NCI-H2081 (cell line): ENCODE measurements around the gene GPR108.
"Not testable (repeated sequence)": the region's sequence is repeated elsewhere in the genome, so short reads cannot be mapped to it uniquely, and the experiment has no call there.

Experiments used
- DNase-seq, 2 experiments: peaks; one replicate each; lab custom pipeline; 2025; lab: John Stamatoyannopoulos, UW

The GPR108 gene

GRCh38 chr19:6761053-6761676 is 23.8 kb upstream of the GPR108 start:
- DNase-seq = no peak

- no peak for DNase-seq
Observed at GRCh38 chr19:6760606-6761005, 23.2 kb upstream of the GPR108 start.

- DNase-seq = no peak
Observed at GRCh38 chr19:6754653-6755463, 17.5 kb upstream of the GPR108 start.

- no peak for DNase-seq
Observed at GRCh38 chr19:6754136-6754535, 16.8 kb upstream of the GPR108 start.

GRCh38 chr19:6753178-6754031 is 16.0 kb upstream of the GPR108 start:
- no peak for DNase-seq

- no peak for DNase-seq
Observed at GRCh38 chr19:6752256-6753177, 15.1 kb upstream of the GPR108 start.

GRCh38 chr19:6751189-6751588 is 13.8 kb upstream of the GPR108 start:
- no peak for DNase-seq

- DNase-seq = no peak
Observed at GRCh38 chr19:6750062-6750461, 12.7 kb upstream of the GPR108 start.

GRCh38 chr19:6748543-6748942 is 11.2 kb upstream of the GPR108 start:
- DNase-seq = not testable (repeated sequence)

- no peak for DNase-seq
Observed at GRCh38 chr19:6745965-6746364, 8.6 kb upstream of the GPR108 start.

- no peak for DNase-seq
Observed at GRCh38 chr19:6744381-6745301, 7.3 kb upstream of the GPR108 start.

GRCh38 chr19:6743714-6744380 is 6.5 kb upstream of the GPR108 start:
- DNase-seq = no peak

- no peak for DNase-seq
Observed at GRCh38 chr19:6743066-6743465, 5.7 kb upstream of the GPR108 start.

GRCh38 chr19:6740589-6741343 is 3.4 kb upstream of the GPR108 start:
- DNase-seq = peak in 1 of 2 experiments; percentile 30

GRCh38 chr19:6739883-6740588 is 2.7 kb upstream of the GPR108 start:
- no peak for DNase-seq

GRCh38 chr19:6739390-6739882 is 2.1 kb upstream of the GPR108 start, which contains the start of gene TRIP10:
Gene TRIP10, plus strand, starts transcription at chr19:6739680. Its CDS starts 82 bp downstream, at chr19:6739762.
- peak; percentile 58 to 64 for DNase-seq

- DNase-seq = no peak
Observed at GRCh38 chr19:6738787-6739389, 1.5 kb upstream of the GPR108 start.
